Effector CD4-positive, alpha-beta T cell (primary cell): ENCODE results near the gene PIP5K1B.
"Not testable (repeated sequence)": the region's sequence is repeated elsewhere in the genome, so short reads cannot be mapped to it uniquely, and the experiment has no call there.

Experiments
- DNase-seq: peaks from one replicate; pipeline ENCODE4 v3.0.0-alpha.2; 2020

The PIP5K1B gene

DNA sequence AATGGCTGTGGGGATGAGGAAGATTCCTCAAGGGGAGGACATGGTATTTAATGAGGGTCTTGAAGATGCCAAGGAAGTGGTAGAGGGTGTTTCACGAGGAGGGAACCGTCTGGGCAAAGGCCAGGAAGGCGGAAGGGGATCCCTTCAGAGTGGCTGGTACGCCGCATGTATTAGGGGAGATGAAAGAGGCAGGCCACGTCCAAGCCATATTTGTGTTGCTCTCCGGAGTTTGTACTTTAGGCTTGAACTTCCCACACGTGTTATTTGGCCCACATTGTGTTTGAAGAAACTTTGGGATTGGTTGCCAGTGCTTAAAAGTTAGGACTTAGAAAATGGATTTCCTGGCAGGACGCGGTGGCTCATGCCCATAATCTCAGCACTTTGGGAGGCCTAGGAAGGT is 331.8 kb downstream of the PIP5K1B start:
- DNase-seq: no peak

GRCh38 chr9:69040646-69041045 is 335.6 kb downstream of the PIP5K1B start:
- DNase-seq: no peak

- DNase-seq: no peak
These were observed 339.5 kb downstream of the PIP5K1B start for GRCh38 chr9:69044240-69045219.

GRCh38 chr9:69045821-69046220 is 340.8 kb downstream of the PIP5K1B start:
- DNase-seq: no peak

DNA sequence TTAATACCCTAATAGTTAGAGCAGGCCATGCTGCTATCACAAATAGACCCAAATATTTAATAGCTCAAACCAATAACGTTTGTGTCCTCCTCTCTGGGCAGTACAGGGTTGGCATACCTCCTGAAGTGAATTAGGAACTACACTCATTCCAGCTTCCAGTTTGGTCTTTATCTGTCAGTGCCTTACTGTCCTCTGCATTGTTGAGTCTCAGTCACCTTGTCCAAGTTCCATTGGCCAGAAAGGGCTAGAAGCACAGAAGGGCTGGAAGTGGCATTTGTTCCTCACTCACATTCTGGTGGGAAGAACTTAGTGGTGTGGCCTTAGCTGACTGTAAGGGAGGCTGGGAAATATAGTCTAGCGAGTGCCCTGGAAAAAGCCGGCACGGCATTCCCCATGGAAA is 341.7 kb downstream of the PIP5K1B start:
- no peak for DNase-seq

- no peak for DNase-seq
These were observed 342.3 kb downstream of the PIP5K1B start for GRCh38 chr9:69047371-69047770.

- no peak for DNase-seq
These were observed 344.1 kb downstream of the PIP5K1B start for GRCh38 chr9:69049094-69049493.

GRCh38 chr9:69050936-69051335 is 345.9 kb downstream of the PIP5K1B start:
- DNase-seq: not testable (repeated sequence)

GRCh38 chr9:69054989-69055388 is 349.9 kb downstream of the PIP5K1B start:
- no peak for DNase-seq

- no peak for DNase-seq
These were observed 351.3 kb downstream of the PIP5K1B start for GRCh38 chr9:69056191-69056815.

- DNase-seq: no peak
These were observed 353.1 kb downstream of the PIP5K1B start for GRCh38 chr9:69058101-69058500.
